ENCODE data around the gene CUX1.

The CUX1 gene

GRCh38 chr7:102196028-102196427, 378.6 kb downstream of the CUX1 start:
- in situ Hi-C loops (cut with MboI; ENCODE audit: low sequenced_read_pairs) = no loop called here

GRCh38 chr7:102197161-102197560, 379.7 kb downstream of the CUX1 start:
- in situ Hi-C loops (cut with MboI; ENCODE audit: low sequenced_read_pairs) = no loop called here

- in situ Hi-C loops (cut with MboI; ENCODE audit: low sequenced_read_pairs) = no loop called here
These were observed 380.2 kb downstream of the CUX1 start for GRCh38 chr7:102197599-102197998.

GRCh38 chr7:102198417-102198956, 381.1 kb downstream of the CUX1 start:
- in situ Hi-C loops (cut with MboI; ENCODE audit: low sequenced_read_pairs) = no loop called here

GRCh38 chr7:102201576-102201975, 384.1 kb downstream of the CUX1 start:
- in situ Hi-C loops (cut with MboI; ENCODE audit: low sequenced_read_pairs) = no loop called here

GRCh38 chr7:102202556-102202955, 385.1 kb downstream of the CUX1 start:
- in situ Hi-C loops (cut with MboI; ENCODE audit: low sequenced_read_pairs) = no loop called here

- in situ Hi-C loops (cut with MboI; ENCODE audit: low sequenced_read_pairs) = no loop called here
These were observed 385.8 kb downstream of the CUX1 start for GRCh38 chr7:102203218-102203617.

- in situ Hi-C loops (cut with MboI; ENCODE audit: low sequenced_read_pairs) = no loop called here
These were observed 386.8 kb downstream of the CUX1 start for GRCh38 chr7:102204212-102204611.

- in situ Hi-C loops (cut with MboI; ENCODE audit: low sequenced_read_pairs) = no loop called here
These were observed 388.5 kb downstream of the CUX1 start for GRCh38 chr7:102205915-102206314.

- in situ Hi-C loops (cut with MboI; ENCODE audit: low sequenced_read_pairs) = no loop called here
These were observed 391.4 kb downstream of the CUX1 start for GRCh38 chr7:102208826-102209225.

- in situ Hi-C loops (cut with MboI; ENCODE audit: low sequenced_read_pairs) = no loop called here
These were observed 393.4 kb downstream of the CUX1 start for GRCh38 chr7:102210787-102211186.

- in situ Hi-C loops (cut with MboI; ENCODE audit: low sequenced_read_pairs) = no loop called here
These were observed 394.4 kb downstream of the CUX1 start for GRCh38 chr7:102211590-102212550.

- in situ Hi-C loops (cut with MboI; ENCODE audit: low sequenced_read_pairs) = no loop called here
These were observed 397.1 kb downstream of the CUX1 start for GRCh38 chr7:102214477-102215072.

GRCh38 chr7:102215256-102215655, 397.8 kb downstream of the CUX1 start:
- in situ Hi-C loops (cut with MboI; ENCODE audit: low sequenced_read_pairs) = no loop called here

- in situ Hi-C loops (cut with MboI; ENCODE audit: low sequenced_read_pairs) = no loop called here
These were observed 398.3 kb downstream of the CUX1 start for GRCh38 chr7:102215711-102216110.

- in situ Hi-C loops (cut with MboI; ENCODE audit: low sequenced_read_pairs) = no loop called here
These were observed 399.3 kb downstream of the CUX1 start for GRCh38 chr7:102216573-102217314.

- in situ Hi-C loops (cut with MboI; ENCODE audit: low sequenced_read_pairs) = no loop called here
These were observed 402.9 kb downstream of the CUX1 start for GRCh38 chr7:102220229-102220850.

- in situ Hi-C loops (cut with MboI; ENCODE audit: low sequenced_read_pairs) = no loop called here
These were observed 403.8 kb downstream of the CUX1 start for GRCh38 chr7:102220960-102221800.

GRCh38 chr7:102221961-102222360, 404.5 kb downstream of the CUX1 start:
- in situ Hi-C loops (cut with MboI; ENCODE audit: low sequenced_read_pairs) = no loop called here

- in situ Hi-C loops (cut with MboI; ENCODE audit: low sequenced_read_pairs) = no loop called here
These were observed 405.0 kb downstream of the CUX1 start for GRCh38 chr7:102222445-102222844.

Data from hTERT RPE-1 (cell line).